ENCODE measurements around the gene ZNF664.

DNA sequence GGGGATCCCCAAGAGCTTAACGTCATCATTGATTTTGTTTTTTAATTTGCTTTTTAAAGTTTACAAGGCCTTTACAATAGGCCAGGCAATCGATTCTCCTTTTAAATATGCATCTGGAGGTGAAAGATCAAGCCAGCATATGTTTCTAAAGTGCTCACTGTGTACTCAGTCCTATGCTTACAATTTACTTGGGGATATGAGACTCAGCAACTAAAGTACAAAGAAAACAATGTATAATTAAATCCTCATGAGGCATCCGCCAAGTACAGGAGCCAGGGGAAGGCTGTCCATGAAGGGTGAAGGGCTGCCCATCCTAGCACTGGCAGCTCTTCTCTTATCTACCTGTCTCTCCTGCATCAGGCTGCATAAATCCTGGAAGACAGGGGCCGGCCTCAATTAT lies 12.2 kb upstream of the ZNF664 start:
- TF ChIP-seq CTCF (IDR thresholded peaks at IDR 0.05) = no peak
- no peak for TF ChIP-seq POLR2A (IDR thresholded peaks at IDR 0.05)
